HG02852 (cell line): ENCODE data around the gene COMMD9.

Experiments used
- ATAC-seq: cut with Tn5 transposase; IDR thresholded peaks from one replicate; pipeline ENCODE4 v1.9.1; 2021; ENCODE audit warnings: mild to moderate bottlenecking, moderate library complexity; ENCODE audit not compliant: unreplicated experiment

Gene COMMD9

GRCh38 chr11:36228689-36229088, 60.5 kb downstream of the COMMD9 start:
- ATAC-seq: no peak

GRCh38 chr11:36227044-36227443, 62.2 kb downstream of the COMMD9 start:
- ATAC-seq: no peak

DNA sequence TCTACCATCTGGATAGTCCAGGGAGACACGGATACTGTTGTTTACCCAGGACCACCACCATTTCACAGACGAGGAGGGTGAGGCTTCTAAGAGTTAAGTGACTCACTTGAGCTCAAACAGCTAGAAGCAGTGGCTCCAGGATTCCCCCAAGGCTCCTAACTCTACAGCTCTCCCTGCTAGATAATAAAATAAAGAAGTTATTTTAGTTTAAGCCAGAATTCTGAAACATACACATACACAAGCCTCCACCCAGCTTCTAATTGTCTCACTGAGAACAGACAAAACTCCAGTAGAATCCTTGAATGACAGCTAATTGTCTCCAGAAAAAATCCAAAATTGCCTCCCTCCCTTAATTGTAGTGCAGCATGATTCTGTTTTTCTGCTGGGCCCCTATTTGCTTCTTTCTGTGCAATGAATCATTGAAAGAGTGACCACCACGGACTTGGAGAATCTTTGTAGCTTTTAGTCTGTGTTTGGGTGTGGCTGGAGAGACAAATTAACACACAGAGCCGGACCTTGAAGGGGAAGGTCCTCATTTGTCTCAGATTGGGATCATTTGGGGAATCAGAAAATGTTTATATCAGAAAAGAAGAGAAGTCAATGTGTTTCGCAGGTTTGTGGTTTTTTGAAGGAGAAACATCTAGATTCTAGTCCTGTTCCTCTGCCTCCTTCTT, 64.9 kb downstream of the COMMD9 start:
- ATAC-seq: no peak

DNA sequence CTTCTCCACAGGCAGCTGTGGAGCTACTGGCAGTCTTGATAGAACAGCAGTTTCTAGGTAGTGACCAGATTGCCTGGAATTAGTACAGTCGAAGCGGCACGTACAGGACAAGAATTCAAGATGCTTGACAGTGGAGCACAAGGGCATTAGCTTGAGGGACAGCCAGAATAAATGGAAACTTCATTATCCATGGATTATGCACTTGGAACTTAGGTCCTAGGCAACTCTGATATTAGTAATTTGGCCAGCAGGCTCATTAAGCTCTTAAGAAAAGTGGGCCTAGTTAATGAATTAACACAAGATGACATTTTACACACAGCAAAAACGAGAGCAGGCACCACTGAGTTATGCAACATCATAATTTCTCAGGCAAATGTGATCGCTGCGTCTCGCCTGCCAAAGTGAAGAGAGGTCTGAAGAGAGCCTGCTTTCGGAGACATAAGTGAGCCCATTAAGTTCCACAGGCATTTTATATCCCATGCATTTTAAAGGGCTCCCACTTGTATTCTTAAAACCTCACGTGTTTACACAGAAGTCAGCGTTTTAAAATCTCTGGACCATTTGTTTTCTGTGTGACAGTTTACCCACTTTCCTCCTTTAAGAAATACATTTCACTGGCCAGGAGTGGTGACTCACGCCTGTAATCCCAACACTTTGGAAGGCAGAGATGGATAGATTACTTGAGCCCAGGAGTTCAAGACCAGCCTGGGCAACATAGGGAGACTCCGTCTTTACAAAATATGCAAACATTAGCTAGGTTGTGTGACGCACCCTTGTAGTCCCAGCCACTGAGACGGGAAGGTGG, 66.2 kb downstream of the COMMD9 start:
- ATAC-seq: no peak
